Sigmoid colon (tissue), 7 donors: Measurements from ENCODE around the gene TRPM2. TPM values are rescaled to one million over a fixed set of nuclear protein-coding genes. Genes with fewer than 3 reads are reported as not detected.
A peak's percentile ranks its signal among the peaks of the same experiment; 100 is the strongest.

ENCODE experiments used
- DNase-seq: peaks from one replicate; pipeline ENCODE4 v3.0.0-alpha.2; 2019
- H3K27ac ChIP-seq, 4 donors: fragments of 200-600 bp; sonication (generic); one replicate each; pipeline ENCODE4 v1.5.1; 2016 to 2019; ENCODE audit warnings: mild to moderate bottlenecking in 1 of 4
- H3K27me3 ChIP-seq, 3 donors: fragments of 200-600 bp; sonication (generic); one replicate each; pipeline ENCODE4 v1.5.1; 2019; ENCODE audit warnings: mild to moderate bottlenecking in 1 of 3
- H3K36me3 ChIP-seq, 4 donors: fragments of 200-600 bp; sonication (generic); one replicate each; pipeline ENCODE4 v1.5.1; 2016 to 2019
- H3K4me1 ChIP-seq, 4 donors: fragments of 200-600 bp; sonication (generic); one replicate each; pipeline ENCODE4 v1.5.1; 2017 to 2019
- H3K4me3 ChIP-seq, 4 donors: fragments of 200-600 bp; sonication (generic); one replicate each; pipeline ENCODE4 v1.5.1; 2017 to 2019; ENCODE audit warnings: mild to moderate bottlenecking in 2 of 4, moderate library complexity in 1 of 4
- H3K9me3 ChIP-seq, 4 donors: fragments of 200-600 bp in 3 of 4; sonication (generic) in 3 of 4; one replicate each; pipeline versions ENCODE4 v1.5.1 to v1.6.1; 2013 to 2019
- CTCF ChIP-seq, 4 experiments: fragments of 450-650 bp in 3 of 4; fragments of 200-600 bp in 1 of 4; IDR thresholded peaks; one replicate each; pipeline ENCODE4 v1.5.1; 2016 to 2019; ENCODE audit warnings: antibody characterized with exemption in 4 of 4, mild to moderate bottlenecking in 3 of 4, moderate library complexity in 2 of 4
- EP300 ChIP-seq, 4 donors: sonication (generic); formaldehyde crosslinking; IDR thresholded peaks; one replicate each; pipeline ENCODE4 v1.6.1; 2017; ENCODE audit warnings: antibody characterized with exemption in 4 of 4
- POLR2A ChIP-seq, 2 donors: fragments of 450-650 bp; IDR thresholded peaks; one replicate each; pipeline ENCODE4 v1.6.1; 2016; ENCODE audit warnings: antibody characterized with exemption in 2 of 2, mild to moderate bottlenecking in 2 of 2, moderate library complexity in 2 of 2
- POLR2AphosphoS5 ChIP-seq, 4 donors: sonication (generic); formaldehyde crosslinking; IDR thresholded peaks; one replicate each; pipeline ENCODE4 v1.6.1; 2017; ENCODE audit warnings: antibody characterized with exemption in 4 of 4
- WGBS, 2 donors: extraction: QIAGEN DNeasy Blood & Tissue Kit; methylation state at CpG; one replicate each; pipeline ENCODE4 v1.1.7; 2013; 5-methylcytosine and 5-hydroxymethylcytosine counted together
- intact Hi-C: fragments of 100-400 bp; cut with DNase I; formaldehyde crosslinking; loops from one replicate; pipeline ENCODE4 v1.15.1; 2023
- polyA plus RNA-seq, 3 donors: library from polyadenylated mRNA; stranded (reverse); fragments of 200-250 nt; gene quantifications; one replicate each; pipeline ENCODE4 v1.2.3, GENCODE V29; 2013
- total RNA-seq, 4 donors: library from RNA; depleted of rRNA; stranded (reverse); fragments of >200 nt; gene quantifications; one replicate each; pipeline ENCODE4 v1.1.0, GENCODE V29; 2016
- donor health status: healthy with polysubstance abuse.
- donor health status: Bipolar disorder and iron deficiency.
- donor health status: healthy.

Gene TRPM2
- total and polyA plus RNA-seq, 7 donors: 1.6 to 4.9 (median 3.4) TPM

DNA sequence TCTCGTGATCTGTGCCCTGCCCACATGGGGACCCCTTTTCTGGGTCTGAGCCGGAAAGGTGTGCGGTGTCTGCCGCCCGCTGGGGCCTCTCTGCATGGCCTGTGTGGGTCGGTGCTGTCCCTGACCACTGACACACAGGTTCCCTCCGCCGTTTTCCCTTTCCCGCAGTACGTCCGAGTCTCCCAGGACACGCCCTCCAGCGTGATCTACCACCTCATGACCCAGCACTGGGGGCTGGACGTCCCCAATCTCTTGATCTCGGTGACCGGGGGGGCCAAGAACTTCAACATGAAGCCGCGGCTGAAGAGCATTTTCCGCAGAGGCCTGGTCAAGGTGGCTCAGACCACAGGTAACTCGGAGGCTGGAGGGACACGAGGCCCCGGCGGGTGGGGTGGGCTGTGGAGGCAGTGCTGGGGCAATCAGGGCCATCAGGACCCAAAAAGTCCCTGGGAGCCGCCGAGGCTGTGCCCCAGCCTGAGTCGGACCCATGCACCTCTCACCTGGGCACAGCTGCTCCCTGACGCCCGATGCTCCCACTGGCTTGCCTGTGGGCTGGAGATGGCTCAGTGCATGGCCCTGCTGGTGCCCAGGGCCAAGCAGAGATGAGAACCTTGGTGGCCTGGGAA is 13.3 kb downstream of the TRPM2 start:
- intact Hi-C loops: no loop called here
- Histone ChIP-seq H3K4me3 (no peak overlapping the region), H3K27me3 (peaks cover 6 to 37% (median 11%) of the 10 kb centered on the region in 3 donors), H3K9me3 (peaks cover 0 to 2% (median 0%) of the 10 kb centered on the region in 4 donors), H3K36me3 (no peaks in the 10 kb centered on the region), H3K27ac (no peak overlapping the region), H3K4me1 (peaks cover 0 to 9% (median 7%) of the 10 kb centered on the region in 4 donors)
- TF ChIP-seq EP300 (IDR thresholded peaks at IDR 0.05) (no peak), POLR2A (IDR thresholded peaks at IDR 0.05) (no peak), CTCF (IDR thresholded peaks at IDR 0.05) (no peak), POLR2AphosphoS5 (IDR thresholded peaks at IDR 0.05) (no peak)
- DNase-seq: peak; percentile 50
- WGBS, 2 donors: 88 to 92% methylated on average over 28 of the region's 28 CpGs

GRCh38 chr21:44368711-44369446 is 15.5 kb downstream of the TRPM2 start:
- peak; percentile 62 for DNase-seq
- Histone ChIP-seq H3K4me1 (peaks cover 0 to 9% (median 7%) of the 10 kb centered on the region in 4 donors), H3K9me3 (no peaks in the 10 kb centered on the region), H3K4me3 (no peak overlapping the region), H3K27me3 (peaks cover 6 to 37% (median 11%) of the 10 kb centered on the region in 3 donors), H3K27ac (no peak overlapping the region), H3K36me3 (no peaks in the 10 kb centered on the region)
- intact Hi-C loops: no loop called here
- TF ChIP-seq CTCF (IDR thresholded peaks at IDR 0.05) (no peak), POLR2A (IDR thresholded peaks at IDR 0.05) (no peak)
- 22 to 52% methylated on average over 35 of the region's 35 CpGs for WGBS, 2 donors

- intact Hi-C loops: no loop called here
- 13 to 50% methylated on average over 29 of the region's 29 CpGs for WGBS, 2 donors
These were observed 16.8 kb downstream of the TRPM2 start for GRCh38 chr21:44370027-44370735.

More at GRCh38 chr21:44370027-44370735, 16.8 kb downstream of the TRPM2 start:
- H3K4me1 ChIP-seq: peaks cover 0 to 9% (median 7%) of the 10 kb centered on the region in 4 donors
- no peak overlapping the region for H3K4me3 ChIP-seq
- H3K27me3 ChIP-seq: peaks cover 6 to 39% (median 11%) of the 10 kb centered on the region in 3 donors
- H3K9me3 ChIP-seq: no peaks in the 10 kb centered on the region
- TF ChIP-seq POLR2AphosphoS5 (IDR thresholded peaks at IDR 0.05): no peak
- TF ChIP-seq POLR2A (IDR thresholded peaks at IDR 0.05): no peak
- TF ChIP-seq CTCF (IDR thresholded peaks at IDR 0.05): no peak
- no peak for TF ChIP-seq EP300 (IDR thresholded peaks at IDR 0.05)
- DNase-seq: peak; percentile 62
- no peak overlapping the region for H3K27ac ChIP-seq
- H3K36me3 ChIP-seq: no peaks in the 10 kb centered on the region
